ENCODE results near the gene SARDH.

SARDH gene

DNA sequence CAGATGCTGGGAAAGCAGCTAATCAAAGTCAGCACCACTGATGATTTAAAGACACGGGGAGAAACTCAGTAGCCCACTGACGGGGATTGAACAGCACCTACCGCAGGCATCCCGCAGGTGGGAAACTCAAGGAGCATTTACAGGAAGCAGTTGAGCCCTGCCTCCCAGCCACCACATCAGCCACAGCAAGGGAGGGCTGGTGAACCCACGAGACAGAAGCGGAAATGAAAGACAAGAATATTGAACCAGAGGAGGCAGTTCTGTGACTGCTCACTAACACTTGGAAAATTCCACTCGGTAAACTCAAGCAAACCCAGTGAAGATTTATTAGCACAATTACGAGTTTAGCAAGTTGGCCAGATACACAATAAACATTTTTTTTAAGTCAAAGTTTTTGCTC is 118.4 kb downstream of the SARDH start:
- H3K9ac ChIP-seq (ENCODE audit: low read depth, low read length), result no peak overlapping the region
- peak; percentile 81 for DNase-seq
- peaks cover under 1% of the 10 kb centered on the region for H3K9me3 ChIP-seq (ENCODE audit: insufficient read depth, low read length, severe bottlenecking)
- peak overlapping the region; percentile 11; the same call in 1 of the 2 replicates for H3K27ac ChIP-seq (ENCODE audit: low read length)
- no peaks in the 10 kb centered on the region for H4K20me1 ChIP-seq (ENCODE audit: insufficient read depth, low read length)
- no peaks in the 10 kb centered on the region for H3K79me2 ChIP-seq (ENCODE audit: insufficient read depth, low read length)
- no peak overlapping the region for H2AFZ ChIP-seq (ENCODE audit: low read depth, low read length)
- H3K4me2 ChIP-seq (ENCODE audit: insufficient read depth, low read length), result peak overlapping the region; percentile 43
- peaks cover 22% of the 10 kb centered on the region for H3K4me1 ChIP-seq (ENCODE audit: insufficient read depth, low read length)
- H3K27me3 ChIP-seq (ENCODE audit: insufficient read depth, low read length, poor library complexity), result no peaks in the 10 kb centered on the region
- H3K36me3 ChIP-seq (ENCODE audit: insufficient read depth, low read length), result no peaks in the 10 kb centered on the region
- ATAC-seq (ENCODE audit: insufficient read depth, low read depth), result peak; percentile 98
- no peak overlapping the region for H3K4me3 ChIP-seq (ENCODE audit: low read depth in 1 of 2, low read length in 2 of 2)
- no peak for TF ChIP-seq EZH2 (IDR thresholded peaks at IDR 0.05; ENCODE audit: borderline replicate concordance, low read depth, low read length, severe bottlenecking)
- TF ChIP-seq, protein P1, sequence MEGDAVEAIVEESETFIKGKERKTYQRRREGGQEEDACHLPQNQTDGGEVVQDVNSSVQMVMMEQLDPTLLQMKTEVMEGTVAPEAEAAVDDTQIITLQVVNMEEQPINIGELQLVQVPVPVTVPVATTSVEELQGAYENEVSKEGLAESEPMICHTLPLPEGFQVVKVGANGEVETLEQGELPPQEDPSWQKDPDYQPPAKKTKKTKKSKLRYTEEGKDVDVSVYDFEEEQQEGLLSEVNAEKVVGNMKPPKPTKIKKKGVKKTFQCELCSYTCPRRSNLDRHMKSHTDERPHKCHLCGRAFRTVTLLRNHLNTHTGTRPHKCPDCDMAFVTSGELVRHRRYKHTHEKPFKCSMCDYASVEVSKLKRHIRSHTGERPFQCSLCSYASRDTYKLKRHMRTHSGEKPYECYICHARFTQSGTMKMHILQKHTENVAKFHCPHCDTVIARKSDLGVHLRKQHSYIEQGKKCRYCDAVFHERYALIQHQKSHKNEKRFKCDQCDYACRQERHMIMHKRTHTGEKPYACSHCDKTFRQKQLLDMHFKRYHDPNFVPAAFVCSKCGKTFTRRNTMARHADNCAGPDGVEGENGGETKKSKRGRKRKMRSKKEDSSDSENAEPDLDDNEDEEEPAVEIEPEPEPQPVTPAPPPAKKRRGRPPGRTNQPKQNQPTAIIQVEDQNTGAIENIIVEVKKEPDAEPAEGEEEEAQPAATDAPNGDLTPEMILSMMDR (IDR thresholded peaks at IDR 0.05; ENCODE audit: borderline replicate concordance, extremely low read depth, low read length, poor library complexity, severe bottlenecking), result no peak

DNA sequence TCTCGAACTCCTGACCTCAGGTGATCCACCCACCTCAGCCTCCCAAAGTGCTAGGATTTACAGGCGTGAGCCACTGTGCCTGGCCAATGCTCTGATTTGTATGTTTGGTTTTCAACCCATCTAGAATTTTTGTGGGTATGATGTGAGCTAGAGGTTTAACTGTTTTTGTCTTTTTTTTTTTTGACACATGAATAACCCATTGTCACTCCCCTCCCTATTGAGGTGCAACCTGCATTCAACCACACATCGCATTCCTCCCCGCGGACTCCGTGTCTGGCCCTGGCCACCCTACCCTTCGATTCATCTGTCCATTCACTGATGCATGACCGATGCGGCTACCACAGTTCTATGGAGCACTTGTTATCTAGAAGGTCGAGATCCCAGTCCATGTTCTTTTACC is 119.4 kb downstream of the SARDH start:
- Histone ChIP-seq H3K27ac (ENCODE audit: low read length) (no peak overlapping the region), H3K4me1 (ENCODE audit: insufficient read depth, low read length) (peaks cover 22% of the 10 kb centered on the region), H3K9me3 (ENCODE audit: insufficient read depth, low read length, severe bottlenecking) (no peaks in the 10 kb centered on the region), H2AFZ (ENCODE audit: low read depth, low read length) (no peak overlapping the region), H3K9ac (ENCODE audit: low read depth, low read length) (no peak overlapping the region), H4K20me1 (ENCODE audit: insufficient read depth, low read length) (no peaks in the 10 kb centered on the region), H3K4me3 (ENCODE audit: low read depth in 1 of 2, low read length in 2 of 2) (no peak overlapping the region), H3K36me3 (ENCODE audit: insufficient read depth, low read length) (no peaks in the 10 kb centered on the region), H3K79me2 (ENCODE audit: insufficient read depth, low read length) (no peaks in the 10 kb centered on the region), H3K4me2 (ENCODE audit: insufficient read depth, low read length) (no peak overlapping the region), H3K27me3 (ENCODE audit: insufficient read depth, low read length, poor library complexity) (no peaks in the 10 kb centered on the region)
- DNase-seq, result no peak
- no peak for ATAC-seq (ENCODE audit: insufficient read depth, low read depth)
- TF ChIP-seq, protein P1 (IDR thresholded peaks at IDR 0.05; ENCODE audit: borderline replicate concordance, extremely low read depth, low read length, poor library complexity, severe bottlenecking), result no peak
- TF ChIP-seq EZH2 (IDR thresholded peaks at IDR 0.05; ENCODE audit: borderline replicate concordance, low read depth, low read length, severe bottlenecking), result no peak

DNA sequence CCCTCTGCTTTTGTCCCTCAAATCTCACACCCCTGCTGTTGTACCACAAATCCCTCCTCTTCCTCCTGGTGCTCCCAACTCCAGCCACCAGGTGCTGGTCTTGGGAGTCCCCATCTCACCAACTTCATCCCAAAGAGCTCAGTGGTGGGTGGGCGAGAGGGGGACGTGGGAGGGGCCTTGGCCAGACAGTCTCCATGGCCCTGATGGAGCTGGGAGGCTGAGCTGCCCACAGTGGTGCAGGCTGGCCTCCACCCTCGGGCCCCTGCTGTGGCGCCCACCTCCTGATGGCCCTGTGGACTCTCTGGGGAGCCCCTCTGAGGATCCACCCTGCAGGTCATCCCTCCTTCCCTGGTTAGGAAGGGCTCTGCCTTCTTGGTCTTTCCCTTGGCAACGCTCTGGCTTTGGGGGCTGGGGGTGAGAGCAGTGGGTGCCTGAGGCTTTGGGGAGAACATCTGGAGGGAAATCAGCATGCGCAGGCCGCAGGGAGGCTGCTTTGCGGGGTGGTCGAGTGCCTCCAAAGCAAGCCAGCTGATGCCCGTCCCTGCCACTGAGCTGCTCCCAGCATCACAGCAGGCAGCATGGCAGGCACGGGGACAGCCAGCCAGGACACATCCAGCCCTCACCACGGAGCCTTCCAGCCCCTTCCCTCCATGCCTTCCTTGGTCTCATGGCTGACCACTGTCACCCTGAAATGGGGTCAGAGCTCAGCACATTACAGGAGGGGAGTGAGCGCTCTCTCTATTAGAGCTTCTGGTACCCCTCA is 121.3 kb downstream of the SARDH start:
- no peak overlapping the region for H3K4me3 ChIP-seq (ENCODE audit: low read depth in 1 of 2, low read length in 2 of 2)
- H3K4me1 ChIP-seq (ENCODE audit: insufficient read depth, low read length), result peaks cover 22% of the 10 kb centered on the region
- no peak overlapping the region for H3K9ac ChIP-seq (ENCODE audit: low read depth, low read length)
- no peak for DNase-seq
- no peak for ATAC-seq (ENCODE audit: insufficient read depth, low read depth)
- H3K4me2 ChIP-seq (ENCODE audit: insufficient read depth, low read length), result no peak overlapping the region
- no peak for TF ChIP-seq EZH2 (IDR thresholded peaks at IDR 0.05; ENCODE audit: borderline replicate concordance, low read depth, low read length, severe bottlenecking)
- TF ChIP-seq, protein P1 (IDR thresholded peaks at IDR 0.05; ENCODE audit: borderline replicate concordance, extremely low read depth, low read length, poor library complexity, severe bottlenecking), result no peak
- no peaks in the 10 kb centered on the region for H3K9me3 ChIP-seq (ENCODE audit: insufficient read depth, low read length, severe bottlenecking)
- no peaks in the 10 kb centered on the region for H4K20me1 ChIP-seq (ENCODE audit: insufficient read depth, low read length)
- H3K27me3 ChIP-seq (ENCODE audit: insufficient read depth, low read length, poor library complexity), result no peaks in the 10 kb centered on the region
- no peak overlapping the region for H2AFZ ChIP-seq (ENCODE audit: low read depth, low read length)
- H3K36me3 ChIP-seq (ENCODE audit: insufficient read depth, low read length), result no peaks in the 10 kb centered on the region
- H3K27ac ChIP-seq (ENCODE audit: low read length), result no peak overlapping the region
- no peaks in the 10 kb centered on the region for H3K79me2 ChIP-seq (ENCODE audit: insufficient read depth, low read length)
